Frontal cortex (tissue), 4 donors: ENCODE results near the gene CCNK. TPM values are rescaled to one million over a fixed set of nuclear protein-coding genes. Genes with fewer than 3 reads are reported as not detected.

Experiments
- DNase-seq, 2 donors: peaks; one replicate each; pipeline ENCODE4 v3.0.0; 2012; ENCODE audit warnings: low spot score in 2 of 2
- FAIRE-seq: peaks from 2 replicates; lab custom pipeline; 2012; peaks lifted over from hg19 to GRCh38; lab: Jason Lieb, UNC
- total RNA-seq: library from RNA; depleted of rRNA; stranded (reverse); fragments of >200 nt; gene quantifications from one replicate; pipeline ENCODE4 v1.2.3, GENCODE V29; 2014
- donor health status: control.
- donor health status: control.
- donor health status: control.

The CCNK gene
- total RNA-seq, 1 donor from 2014 or later: 19.2 TPM

DNA sequence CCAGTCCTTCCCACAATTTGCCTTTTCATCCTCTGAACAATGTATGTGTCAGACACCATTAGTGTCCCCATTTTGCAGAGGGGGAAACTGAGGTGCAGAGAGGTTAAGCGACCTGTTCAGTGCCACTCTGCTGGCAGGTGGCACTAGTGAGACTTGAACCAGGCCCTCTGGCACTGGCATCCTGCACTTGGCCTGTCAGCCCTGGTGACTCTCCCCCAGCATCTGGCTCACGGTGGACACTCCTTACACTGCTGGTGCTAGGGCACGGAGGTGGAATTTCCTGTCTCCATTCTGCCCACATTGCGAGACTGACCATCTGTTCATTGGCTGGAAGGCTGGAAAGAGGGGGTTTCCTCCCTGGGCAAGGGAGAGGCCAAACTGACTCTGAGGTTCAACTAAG is 48.7 kb downstream of the CCNK start:
- DNase-seq (no peak), FAIRE-seq (no peak)

DNA sequence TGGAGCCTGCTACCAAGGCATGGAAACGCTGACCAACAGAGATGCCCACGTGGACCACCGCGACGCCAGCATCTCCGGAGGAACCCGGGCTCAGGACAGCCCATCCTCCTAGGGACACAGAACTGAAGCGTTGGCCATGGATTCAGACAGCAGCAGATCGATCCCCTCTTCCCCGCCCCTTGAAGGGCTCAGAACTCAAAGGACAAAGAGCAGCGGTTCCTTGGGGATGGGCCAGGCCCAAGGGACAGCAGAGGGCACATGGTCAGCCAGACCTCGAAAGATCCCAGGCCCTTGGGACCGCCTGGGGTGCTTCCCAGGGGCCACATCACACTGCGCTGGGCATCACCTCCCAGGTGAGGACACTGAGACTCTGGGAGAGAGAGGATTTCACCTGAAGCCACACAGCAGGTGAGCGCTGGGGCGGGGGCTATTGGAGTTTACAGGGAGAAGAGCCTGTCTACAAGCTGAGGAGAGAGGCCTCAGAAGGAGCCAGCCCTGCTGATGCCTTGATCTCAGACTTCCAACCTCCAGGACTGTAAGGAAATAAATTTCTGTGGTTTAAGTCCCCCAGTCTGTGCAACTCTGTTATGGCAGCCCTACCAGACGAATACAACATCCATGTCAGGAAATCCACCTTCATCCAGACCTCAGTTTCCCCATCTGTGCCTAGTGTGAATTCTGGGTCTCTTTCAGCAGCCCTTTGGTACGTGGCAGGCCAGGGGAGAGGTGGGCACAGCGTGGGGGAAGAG is 49.4 kb downstream of the CCNK start:
- FAIRE-seq (no peak), DNase-seq (no peak)

DNA sequence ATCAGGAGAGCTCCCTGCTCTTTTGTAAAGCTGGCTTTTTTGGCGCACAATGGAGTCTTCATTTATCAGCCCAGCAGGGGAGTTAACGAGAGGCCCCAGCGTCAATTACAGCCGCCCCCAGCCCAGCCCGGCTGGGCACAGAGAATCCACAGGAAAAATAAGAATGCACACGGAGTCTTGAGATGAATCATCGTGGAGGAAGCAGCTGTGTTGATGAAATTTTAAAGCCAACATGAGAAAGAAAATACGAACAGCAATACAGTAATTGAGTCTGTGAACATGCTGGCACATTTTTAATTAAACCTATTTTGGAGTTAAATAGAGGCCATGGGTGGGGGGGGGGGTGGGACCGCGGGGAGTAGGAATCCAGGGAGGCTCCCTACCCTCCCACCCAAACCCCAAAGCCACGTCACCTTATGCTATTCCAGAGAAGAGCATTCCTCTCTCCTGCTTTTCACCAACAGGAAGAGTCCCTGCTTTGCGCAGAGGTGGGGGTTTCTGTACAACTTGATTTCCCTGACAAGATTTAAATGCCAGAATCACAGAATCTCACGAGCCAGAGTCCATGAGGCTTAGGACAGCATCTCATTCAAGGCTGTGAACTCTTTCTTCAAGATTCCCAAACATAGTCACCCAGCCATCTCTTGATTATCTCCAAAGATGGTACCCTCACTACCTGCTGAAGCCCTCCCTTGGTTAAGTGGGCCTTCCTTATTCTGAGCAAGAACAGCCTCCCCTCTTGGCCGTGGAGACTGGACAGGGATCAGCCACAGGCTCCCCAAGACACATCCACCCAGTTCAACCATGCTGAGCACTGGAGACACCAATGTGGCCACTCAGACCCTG is 50.3 kb downstream of the CCNK start:
- no peak for FAIRE-seq
- DNase-seq: peak in 1 of 2 donors; percentile 67

DNA sequence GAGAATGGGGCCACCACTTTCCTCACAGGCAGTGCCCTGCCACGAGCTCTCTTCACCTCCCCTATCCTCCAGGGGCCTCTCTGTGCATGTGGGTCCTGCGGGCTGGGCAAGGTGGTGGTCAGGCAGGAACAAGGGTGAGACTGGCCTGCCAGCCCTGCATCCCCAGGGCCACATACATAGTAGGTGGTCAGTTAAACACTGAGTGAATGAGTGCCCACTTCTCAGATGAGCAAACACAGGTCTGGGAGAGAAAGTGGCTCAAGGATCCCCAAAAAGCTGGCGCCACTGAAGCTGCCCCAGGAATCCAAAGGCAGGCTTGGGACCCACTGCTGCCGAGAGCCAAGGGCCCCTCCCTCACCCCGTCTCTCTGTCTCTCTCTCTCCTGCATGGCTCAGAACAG is 51.1 kb downstream of the CCNK start:
- no peak for DNase-seq
- FAIRE-seq: no peak

DNA sequence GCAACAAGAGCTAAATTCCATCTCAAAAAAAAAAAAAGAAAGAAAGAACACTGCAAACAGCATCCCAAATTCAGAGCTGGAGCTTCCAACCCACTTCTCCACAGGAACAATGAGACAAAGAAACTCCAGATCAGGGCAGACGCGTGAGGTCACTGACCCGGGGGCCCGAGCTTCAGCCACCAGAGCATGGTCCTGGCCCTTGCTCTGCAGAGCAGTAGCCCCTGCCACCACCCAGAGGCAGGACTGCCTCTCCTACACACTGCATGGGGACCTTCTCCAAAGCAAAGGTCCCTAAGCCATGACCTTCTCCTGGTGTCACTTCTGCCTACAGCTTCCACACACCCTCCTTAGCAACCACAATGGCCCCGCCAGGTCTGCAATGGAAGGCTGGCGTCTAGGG is 53.1 kb downstream of the CCNK start:
- DNase-seq (no peak), FAIRE-seq (no peak)

DNA sequence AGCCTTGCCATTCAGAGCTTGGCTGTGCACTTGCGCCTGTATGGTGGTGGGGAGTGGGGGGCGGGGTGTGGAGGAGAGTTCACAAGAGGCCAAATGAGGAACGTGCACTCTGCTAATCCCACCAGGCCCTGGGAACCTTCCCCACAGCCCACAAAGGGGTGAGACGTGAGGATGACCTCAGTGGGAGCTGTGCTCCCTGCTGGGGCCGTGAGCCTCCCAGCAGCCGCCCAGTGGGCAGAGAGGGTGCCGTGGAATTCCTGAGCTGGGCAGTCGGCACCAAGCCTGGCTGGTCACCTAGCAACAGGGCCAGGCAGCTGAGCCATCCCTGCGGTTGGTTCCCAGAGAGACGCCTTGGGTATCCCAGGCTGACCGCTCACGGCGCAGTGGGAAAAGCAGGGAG is 53.7 kb downstream of the CCNK start:
- DNase-seq (peak in 1 of 2 donors; percentile 71), FAIRE-seq (no peak)

DNA sequence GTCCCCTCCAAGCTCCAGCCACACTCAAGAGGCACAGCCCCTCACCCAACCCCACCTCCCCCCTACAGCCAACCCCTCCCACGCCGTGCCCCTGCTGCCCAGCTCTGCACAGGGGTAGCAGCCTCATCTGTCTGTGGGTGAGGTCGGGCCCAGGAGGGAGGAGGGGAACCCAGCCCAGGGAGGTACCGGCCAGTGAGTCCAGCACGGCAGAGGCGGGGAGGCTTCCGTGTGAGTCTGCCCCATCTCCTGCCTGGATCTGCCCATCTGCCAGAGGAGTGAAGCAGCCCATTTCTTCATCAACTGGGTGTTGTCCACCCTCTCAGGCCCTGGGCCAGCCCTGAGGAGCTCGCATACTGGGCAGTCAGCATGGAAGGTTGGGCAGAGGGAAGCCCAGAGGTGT is 54.2 kb downstream of the CCNK start:
- FAIRE-seq: no peak

DNA sequence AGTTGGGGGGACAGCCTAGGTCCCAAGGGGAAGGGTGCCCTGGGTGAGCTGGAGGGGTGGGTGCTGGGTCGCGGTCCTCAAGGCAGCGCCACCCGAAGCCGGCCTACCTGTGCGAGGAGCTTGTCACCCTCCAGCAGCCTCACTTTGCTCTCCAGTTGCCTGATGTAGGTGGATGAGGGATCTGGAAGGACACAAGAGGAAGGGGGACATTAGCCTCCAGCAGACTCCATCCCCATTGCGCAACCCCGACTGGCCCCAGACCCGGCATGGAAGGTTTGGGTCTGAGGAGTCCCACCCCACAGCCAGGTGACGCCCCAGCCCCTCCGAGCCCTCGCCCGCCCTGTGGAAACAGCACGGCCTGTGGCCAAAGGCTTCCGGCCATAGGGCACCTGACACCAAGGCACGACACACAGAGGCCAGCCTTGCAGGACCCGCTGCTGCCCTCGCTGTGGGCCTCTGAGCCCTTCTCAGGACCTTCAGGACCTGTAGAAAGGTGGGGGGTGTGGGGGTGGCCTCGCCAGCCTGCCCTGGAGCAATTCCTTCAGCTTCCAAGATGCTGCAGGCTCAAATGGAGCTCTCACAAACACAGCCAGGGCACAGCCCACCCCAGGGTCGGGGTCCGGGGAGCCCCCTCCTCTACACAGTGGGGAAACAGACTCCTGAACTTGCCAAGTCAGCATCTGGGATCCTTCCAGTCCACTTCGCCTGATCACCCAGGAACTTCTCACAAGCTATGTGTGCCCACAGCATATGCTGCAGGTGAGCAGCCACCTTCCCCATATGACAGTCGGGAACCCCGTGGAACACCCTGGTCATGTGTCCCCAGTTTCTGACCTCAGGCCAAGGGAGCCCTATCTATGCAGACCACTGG is 54.9 kb downstream of the CCNK start:
- DNase-seq (no peak), FAIRE-seq (no peak)

More for the DNA sequence above, 54.2 kb downstream of the CCNK start:
- DNase-seq: no peak

DNA sequence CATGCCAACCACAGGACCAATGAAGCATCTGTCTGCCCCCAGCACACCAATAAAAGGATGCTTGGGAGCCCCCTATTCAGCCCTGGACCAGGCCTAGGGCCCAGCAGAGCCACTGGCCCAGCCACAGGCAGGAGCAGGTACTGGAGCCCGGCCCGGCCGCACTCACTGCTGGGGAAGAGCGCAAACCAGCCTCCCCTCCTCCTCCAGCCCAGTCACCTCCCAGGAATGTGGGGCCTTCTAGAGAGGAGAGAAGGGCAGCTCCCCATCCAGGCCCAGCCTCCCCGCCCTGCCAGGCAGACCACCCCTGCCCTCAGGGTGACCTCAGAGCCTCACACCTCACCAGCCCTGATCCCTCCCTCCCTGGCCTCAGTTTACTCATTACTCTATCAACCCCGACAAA is 56.2 kb downstream of the CCNK start:
- FAIRE-seq: no peak

DNA sequence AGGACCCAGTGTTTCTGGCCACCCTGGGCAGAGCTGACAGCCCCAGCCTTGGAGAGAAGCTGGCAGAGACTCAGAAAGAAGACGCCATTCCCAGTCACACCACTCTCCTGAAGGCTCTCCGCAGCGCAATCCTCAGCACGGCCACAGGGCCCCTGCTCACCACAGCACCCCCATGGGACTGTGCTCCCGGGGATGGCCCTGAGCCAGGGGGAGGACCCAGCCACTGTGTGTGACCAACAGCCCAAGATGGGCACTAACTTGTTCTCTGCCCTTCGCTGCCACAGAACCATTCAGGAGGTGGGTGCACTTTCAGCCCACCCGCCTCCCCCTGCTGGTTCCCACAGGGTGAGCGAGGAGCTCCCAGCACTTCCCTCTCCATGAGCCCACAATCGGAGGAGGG is 57.1 kb downstream of the CCNK start:
- no peak for DNase-seq
- FAIRE-seq: no peak

More for the DNA sequence above, 56.2 kb downstream of the CCNK start:
- DNase-seq: no peak

DNA sequence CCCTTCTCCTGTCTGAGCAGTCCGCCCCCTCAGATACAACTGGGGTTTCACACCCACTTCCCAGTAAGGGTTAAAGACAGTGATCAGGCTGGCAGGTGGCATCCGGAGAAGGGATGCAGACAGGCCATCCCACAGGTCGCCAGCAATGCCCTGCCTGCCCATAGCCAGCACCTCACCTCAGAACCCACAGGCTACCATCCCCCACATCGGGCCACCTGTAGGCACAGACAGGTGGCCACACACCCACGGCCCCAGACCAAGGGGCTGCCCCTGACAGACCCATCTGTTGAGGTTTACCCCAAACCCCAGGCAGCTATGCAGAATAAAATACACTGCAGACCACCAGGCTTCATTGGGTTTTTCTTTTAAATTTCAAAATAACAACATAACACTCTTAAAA is 57.5 kb downstream of the CCNK start:
- DNase-seq: no peak
- no peak for FAIRE-seq

DNA sequence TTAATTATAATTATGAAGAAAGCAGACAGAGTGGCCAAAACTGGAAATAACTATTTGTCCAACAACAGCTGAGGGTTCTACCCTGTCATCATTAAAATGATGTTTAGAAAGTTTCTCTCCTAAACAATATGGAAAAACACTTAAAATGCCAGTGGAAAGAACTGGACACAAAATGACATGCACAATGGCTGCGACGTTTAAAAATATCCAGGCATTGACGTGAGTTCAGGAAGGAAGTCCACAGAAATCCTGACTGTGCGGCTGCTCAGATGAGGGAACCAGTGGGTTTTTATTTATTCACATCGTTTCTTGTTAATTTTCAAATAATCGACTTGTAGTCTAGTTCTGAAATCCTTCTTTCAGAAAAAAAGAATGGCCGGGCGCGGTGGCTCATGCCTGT is 58.3 kb downstream of the CCNK start:
- FAIRE-seq (no peak), DNase-seq (no peak)

DNA sequence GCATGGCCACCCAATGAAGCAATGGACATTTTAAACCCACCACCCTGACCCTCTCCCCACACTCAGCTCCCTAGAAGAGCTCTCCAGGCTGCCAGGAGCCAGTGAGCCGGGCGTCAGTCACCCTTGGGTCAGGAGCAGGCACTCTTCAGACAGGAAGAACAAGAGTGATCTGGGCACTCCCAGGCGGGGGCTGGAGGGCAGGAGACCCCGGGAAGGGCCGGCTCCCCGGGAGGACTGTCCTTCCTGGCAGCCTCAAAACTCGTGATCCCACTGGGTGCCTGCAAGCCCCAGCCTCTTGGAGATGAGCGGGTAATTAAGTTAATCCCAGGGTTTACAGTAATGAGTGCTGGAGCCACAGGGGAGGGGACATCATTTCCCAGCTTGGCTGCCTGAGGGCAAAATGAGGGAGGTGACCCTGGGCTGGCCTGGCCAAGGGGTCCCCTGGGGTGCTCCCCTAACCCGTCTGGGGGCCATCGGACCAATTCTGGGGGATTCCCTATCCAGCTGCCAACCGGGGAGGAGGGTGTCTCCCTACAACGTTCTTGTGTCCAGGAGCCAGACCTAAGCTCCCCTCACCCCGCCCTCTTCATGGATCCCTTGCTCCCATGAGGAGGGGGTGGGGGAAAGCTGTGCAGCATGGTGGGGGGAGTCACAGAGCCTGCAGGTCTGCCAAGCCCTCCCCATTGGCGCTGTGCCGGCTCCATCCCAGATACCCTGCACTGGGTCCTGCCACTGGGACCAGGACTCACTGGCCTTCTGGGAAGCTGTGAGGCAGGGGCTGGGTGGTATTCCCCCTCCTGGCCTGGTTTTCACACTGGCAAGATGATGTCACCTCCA is 59.2 kb downstream of the CCNK start:
- DNase-seq (no peak), FAIRE-seq (no peak)

DNA sequence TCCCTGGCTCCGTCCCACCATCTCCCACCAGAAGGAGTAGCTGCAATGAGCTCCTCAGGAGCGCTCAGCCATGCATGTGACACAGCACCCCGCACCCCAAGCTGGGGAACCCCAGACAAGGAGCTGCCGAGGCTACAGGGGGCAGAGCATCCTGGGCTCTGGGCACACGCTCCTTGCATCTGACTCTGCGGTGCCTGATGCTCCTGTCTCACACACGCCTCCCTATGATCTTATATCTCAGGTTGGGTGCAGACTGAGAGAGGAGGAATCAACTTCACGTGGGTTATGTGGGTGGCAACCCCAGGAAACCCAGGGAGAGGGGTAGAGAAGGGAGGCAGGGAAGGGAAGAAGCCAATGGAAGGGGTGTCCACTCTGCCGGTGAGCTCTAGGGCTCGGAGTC is 60.0 kb downstream of the CCNK start:
- FAIRE-seq (no peak), DNase-seq (no peak)

DNA sequence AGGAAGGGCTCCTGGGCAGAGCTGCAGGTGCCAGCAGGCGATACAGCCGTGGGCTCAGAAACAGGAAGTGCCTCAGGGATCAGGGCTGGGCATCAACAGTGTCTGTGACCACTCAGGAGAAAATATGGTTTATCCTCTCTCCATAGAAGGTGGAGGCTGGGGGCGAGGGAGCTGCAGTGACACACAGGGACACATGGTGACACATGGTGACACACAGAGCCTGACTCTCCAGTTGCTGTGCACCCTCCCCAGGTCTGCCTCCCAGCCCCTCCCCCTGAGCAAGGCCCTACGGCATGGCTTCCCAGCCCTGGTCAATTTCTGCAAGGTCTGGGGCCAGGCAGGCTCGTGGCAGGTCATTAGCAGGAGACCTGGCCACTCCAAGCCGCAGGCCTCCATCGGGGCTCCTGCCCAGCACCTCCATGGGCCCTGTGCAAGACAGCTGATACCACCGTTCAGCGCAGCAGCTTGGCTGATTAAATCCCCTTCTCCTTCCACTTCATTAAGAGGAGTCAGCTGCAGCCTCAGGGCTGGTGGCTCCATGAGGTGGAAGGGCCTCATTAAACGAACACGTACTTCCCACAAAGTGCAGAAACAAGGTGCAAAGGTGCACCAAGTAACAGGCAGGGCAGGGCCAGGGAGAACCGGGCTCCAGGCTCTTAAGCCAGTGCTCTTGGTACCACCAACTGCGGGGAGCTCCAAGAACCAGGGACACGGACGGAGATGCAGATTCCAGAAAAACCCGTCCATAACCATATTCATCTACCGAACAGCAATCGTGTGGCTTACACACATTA is 60.7 kb downstream of the CCNK start:
- FAIRE-seq: no peak
- no peak for DNase-seq

DNA sequence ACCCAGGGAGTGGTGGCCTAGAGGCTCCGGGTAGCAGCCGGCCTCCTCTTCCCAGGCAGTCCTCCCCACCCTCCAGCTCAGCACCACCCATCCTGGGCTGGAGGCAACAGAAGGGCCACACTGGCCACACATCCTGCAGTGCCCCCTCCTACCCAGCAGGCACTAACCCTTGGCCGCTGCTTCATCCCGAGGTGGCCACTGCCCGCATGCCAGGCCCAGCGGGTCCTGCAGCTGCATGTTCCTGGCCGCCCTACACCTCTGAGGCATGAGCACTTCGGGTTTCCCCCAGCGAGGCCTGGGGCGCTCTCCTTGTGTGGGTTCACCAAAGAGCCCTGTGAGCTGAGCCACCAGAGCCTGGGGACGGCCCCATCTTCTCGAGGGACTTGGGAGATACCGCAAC is 61.4 kb downstream of the CCNK start:
- no peak for FAIRE-seq
- DNase-seq: no peak

DNA sequence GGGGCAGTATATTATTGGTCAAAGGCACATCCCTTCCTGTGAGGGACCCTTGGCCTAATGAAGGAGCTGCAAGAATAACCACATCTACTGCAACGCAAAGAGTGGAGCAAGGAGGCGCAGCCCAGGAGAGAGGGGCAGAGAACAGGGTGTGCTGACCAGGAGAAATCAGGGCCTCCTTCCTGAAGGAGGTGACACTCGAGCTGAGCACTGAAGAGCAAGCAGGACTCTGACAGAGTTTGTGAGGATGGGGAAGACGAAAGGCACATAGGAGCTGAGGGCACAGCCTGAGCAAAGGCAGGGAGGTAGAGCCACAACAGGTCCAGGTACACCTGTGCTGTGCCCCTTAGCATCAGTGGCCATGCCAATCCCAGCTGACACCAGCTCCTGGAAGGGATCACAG is 62.2 kb downstream of the CCNK start:
- DNase-seq: no peak
- FAIRE-seq: no peak

DNA sequence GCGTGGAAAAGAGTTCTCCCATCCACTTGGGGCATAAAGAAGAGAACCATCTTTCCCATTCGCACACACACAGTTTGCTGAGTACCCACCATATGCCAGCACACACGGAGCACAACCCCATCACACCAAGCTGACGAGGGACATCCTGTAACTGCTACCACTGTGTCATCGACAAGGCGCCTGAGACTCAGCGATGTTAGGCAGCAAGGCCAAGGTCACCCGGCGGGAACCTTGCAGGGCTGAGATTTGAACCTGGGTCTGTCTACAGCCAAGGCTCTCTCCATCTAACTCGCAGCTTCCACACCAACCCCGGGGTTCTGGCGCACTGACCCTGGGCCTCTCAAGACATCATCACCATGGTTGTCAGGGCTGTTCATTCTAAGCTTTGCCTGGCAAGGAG is 62.8 kb downstream of the CCNK start:
- FAIRE-seq: no peak
- no peak for DNase-seq

DNA sequence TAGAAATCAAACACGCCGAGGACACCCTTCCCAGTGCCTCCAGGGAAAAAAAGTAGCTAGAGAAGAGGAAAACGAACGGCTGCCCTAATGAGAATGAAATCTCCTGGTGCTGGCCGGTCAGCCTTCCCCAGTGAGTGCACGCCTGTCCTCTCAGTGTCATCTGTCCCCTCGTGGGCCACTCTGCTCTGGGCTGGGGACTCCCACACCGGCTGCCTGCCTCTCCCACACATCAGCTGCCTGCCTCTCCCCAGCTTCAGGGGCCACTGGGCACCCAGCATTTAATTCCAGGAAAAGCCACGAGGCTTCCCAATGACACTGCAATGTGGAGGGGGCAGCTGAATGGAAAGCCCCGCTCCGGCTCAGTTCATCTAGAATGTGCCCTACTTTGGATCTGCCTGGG is 63.8 kb downstream of the CCNK start:
- FAIRE-seq (no peak), DNase-seq (no peak)
